HEK293 (cell line): ENCODE results near the gene MORC1.

Experiments used
- CTCF ChIP-seq: fragments of 450-650 bp; formaldehyde crosslinking; IDR thresholded peaks from 2 replicates; pipeline ENCODE4 v1.5.1; 2016; ENCODE audit warnings: missing biosample characterization, missing genetic modification characterization
- KLF9 ChIP-seq: fragments of 450-650 bp; formaldehyde crosslinking; IDR thresholded peaks from 2 replicates; pipeline ENCODE4 v1.5.1; 2016; ENCODE audit warnings: missing biosample characterization, missing genetic modification characterization, low read depth
- MYNN ChIP-seq: fragments of 450-650 bp; formaldehyde crosslinking; IDR thresholded peaks from 2 replicates; pipeline ENCODE4 v1.5.1; 2016; ENCODE audit warnings: missing biosample characterization, missing genetic modification characterization, borderline replicate concordance
- ZNF26 ChIP-seq: fragments of 450-650 bp; formaldehyde crosslinking; IDR thresholded peaks from 2 replicates; pipeline ENCODE4 v1.5.1; 2016; ENCODE audit warnings: missing biosample characterization, missing genetic modification characterization
- ZNF514 ChIP-seq: fragments of 450-650 bp; formaldehyde crosslinking; IDR thresholded peaks from 2 replicates; pipeline ENCODE4 v1.5.1; 2016; ENCODE audit warnings: missing biosample characterization, missing genetic modification characterization

GRCh38 chr3:109005443-109005842 lies 112.5 kb downstream of the MORC1 start:
- TF ChIP-seq KLF9, result no peak
- TF ChIP-seq ZNF514 (tag by site-specific recombination), result no peak
- no peak for TF ChIP-seq ZNF26 (tag by site-specific recombination)
- no peak for TF ChIP-seq MYNN (tag by site-specific recombination)
- no peak for TF ChIP-seq CTCF (tag by site-specific recombination)
